Measurements from ENCODE around the gene SH2B2.

GRCh38 chr7:102261451-102261850 is 25.2 kb upstream of the SH2B2 start:
- no peak for TF ChIP-seq POLR2A (IDR thresholded peaks at IDR 0.05)
- no peak for TF ChIP-seq CTCF (IDR thresholded peaks at IDR 0.05)

Data from prostate gland (tissue), 2 donors.